Natural killer cell (primary cell): ENCODE measurements around the gene UQCRC1. TPM values are rescaled to one million over a fixed set of nuclear protein-coding genes. Genes with fewer than 3 reads are reported as not detected.

Experiments used
- ATAC-seq, 3 donors: fragments of 150-1000 bp in 2 of 3; fragments of 200-7000 bp in 1 of 3; cut with Tn5 transposase; 1 replicate in 1 of 3; 2 replicates in 2 of 3; pipeline ENCODE4 v1.10.0; 2021; ENCODE audit warnings: mild to moderate bottlenecking in 2 of 3, moderate library complexity in 2 of 3
- DNase-seq, 2 donors: peaks; one replicate each; pipeline versions ENCODE4 v3.0.0 to v3.0.0-alpha.2; 2013 to 2021; ENCODE audit warnings: mixed read lengths in 1 of 2
- H3K27ac ChIP-seq: one replicate; pipeline ENCODE4 v1.5.1; 2013; ENCODE audit warnings: mild to moderate bottlenecking, low read length
- H3K27me3 ChIP-seq: one replicate; pipeline ENCODE4 v1.6.1; 2013; ENCODE audit warnings: low read length; ENCODE audit not compliant: control insufficient read depth, insufficient read depth
- H3K36me3 ChIP-seq: one replicate; pipeline ENCODE4 v1.6.1; 2013; ENCODE audit warnings: low read length; ENCODE audit not compliant: control insufficient read depth, insufficient read depth
- H3K4me1 ChIP-seq: one replicate; pipeline ENCODE4 v1.6.1; 2013; ENCODE audit warnings: low read length; ENCODE audit not compliant: control insufficient read depth, insufficient read depth
- H3K4me3 ChIP-seq: one replicate; pipeline ENCODE4 v1.5.1; 2013; ENCODE audit warnings: low read length
- H3K9me3 ChIP-seq: one replicate; pipeline ENCODE4 v1.6.1; 2013; ENCODE audit warnings: low read length; ENCODE audit not compliant: control insufficient read depth, insufficient read depth
- H3K27ac Mint-ChIP-seq, 2 donors: one replicate each; pipeline ENCODE4 v1.8.0; 2022; ENCODE audit warnings: mild to moderate bottlenecking in 2 of 2, mixed read lengths in 2 of 2, moderate library complexity in 1 of 2
- H3K27me3 Mint-ChIP-seq, 2 donors: one replicate each; pipeline ENCODE4 v1.8.0; 2022; ENCODE audit warnings: low read depth in 2 of 2, mixed read lengths in 2 of 2
- H3K36me3 Mint-ChIP-seq: one replicate; pipeline ENCODE4 v1.8.0; 2022; ENCODE audit warnings: mixed read lengths
- H3K4me1 Mint-ChIP-seq, 2 donors: one replicate each; pipeline ENCODE4 v1.8.0; 2022; ENCODE audit warnings: mixed read lengths in 2 of 2
- H3K4me3 Mint-ChIP-seq: one replicate; pipeline ENCODE4 v1.8.0; 2022; ENCODE audit warnings: mild to moderate bottlenecking, moderate library complexity, mixed read lengths
- H3K9me3 Mint-ChIP-seq, 2 donors: one replicate each; pipeline ENCODE4 v1.8.0; 2022; ENCODE audit warnings: mixed read lengths in 2 of 2
- WGBS: methylation state at CpG from one replicate; pipeline ENCODE4 v1.1.7; 2013; ENCODE audit warnings: missing lambda C conversion rate; ENCODE audit not compliant: insufficient coverage; 5-methylcytosine and 5-hydroxymethylcytosine counted together
- intact Hi-C: fragments of 100-400 bp; cut with micrococcal nuclease; formaldehyde crosslinking; loops from one replicate; pipeline ENCODE4 v1.14.2; 2022
- total RNA-seq, 4 donors: library from RNA; stranded (reverse); fragments of 120-200 nt in 1 of 4; gene quantifications; one replicate each; pipeline versions ENCODE4 v1.2.3 to v1.2.4, GENCODE V29; 2013 to 2022
- TF ChIP-seq, protein P1 (sequence below): fragments of 200-600 bp; IDR thresholded peaks from one replicate; pipeline ENCODE4 v1.8.0; 2022; ENCODE audit warnings: antibody characterized with exemption

UQCRC1 gene
- total RNA-seq, 3 donors from 2014 or later (not counting 1 experiment from before 2014, with no cell fraction given) = 117 to 139 (median 124) TPM

DNA sequence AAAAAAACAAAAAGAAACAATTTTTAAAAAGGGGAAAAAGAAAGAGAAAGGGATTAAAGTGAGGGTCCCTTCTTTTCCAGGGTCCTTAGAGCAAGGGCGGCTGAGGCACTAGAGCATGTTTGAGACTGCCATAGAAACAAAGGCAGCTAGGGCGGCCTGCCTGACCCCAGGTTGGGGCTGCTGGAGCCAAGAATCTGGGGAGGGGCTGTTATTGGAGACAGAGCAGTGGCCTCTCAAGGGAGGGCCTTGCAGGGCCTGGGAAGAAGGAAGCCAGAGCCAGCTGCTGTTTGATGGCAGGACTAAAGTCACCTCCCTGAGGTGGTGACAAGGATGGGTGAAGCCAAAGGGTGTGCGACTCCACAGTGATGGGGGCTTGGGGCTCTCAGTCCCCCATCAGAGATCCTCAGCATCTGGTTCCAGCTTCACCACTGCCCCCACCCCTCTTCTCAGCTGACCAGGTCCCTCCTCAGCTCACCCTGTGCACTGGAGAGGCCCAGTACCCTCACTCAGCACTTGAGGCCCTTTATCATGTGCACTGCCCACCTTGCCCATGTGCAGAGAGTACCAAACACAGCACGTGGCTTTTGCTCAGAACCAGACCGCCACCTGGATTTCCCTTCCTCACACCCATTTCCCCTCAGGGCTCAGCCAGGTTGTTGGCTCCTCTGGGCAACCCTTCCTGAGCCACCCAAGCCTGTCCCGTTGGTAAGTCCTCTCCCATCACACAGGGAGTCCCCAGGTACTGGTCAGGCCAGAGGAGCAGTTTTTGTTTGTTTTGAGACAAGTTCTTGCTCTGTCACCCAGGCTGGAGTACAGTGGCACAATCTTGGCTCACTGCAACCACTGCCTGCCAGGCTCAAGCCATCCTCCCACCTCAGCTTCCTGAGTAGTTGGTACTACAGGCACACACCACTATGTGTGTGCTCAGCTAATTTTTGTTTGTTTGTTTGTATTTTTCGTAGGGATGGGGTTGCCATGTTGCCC, 10.4 kb upstream of the UQCRC1 start:
- intact Hi-C loops = no loop called here
- Mint-ChIP-seq H3K9me3 (no peaks in the 10 kb centered on the region), H3K27ac (no peak overlapping the region), H3K27me3 (no peaks in the 10 kb centered on the region), H3K36me3 (no peaks in the 10 kb centered on the region), H3K4me3 (no peak overlapping the region), H3K4me1 (no peaks in the 10 kb centered on the region)
- 82% methylated on average over 7 of the region's 7 CpGs for WGBS
- no peak overlapping the region for H3K27ac ChIP-seq
- no peaks in the 10 kb centered on the region for H3K27me3 ChIP-seq
- no peaks in the 10 kb centered on the region for H3K36me3 ChIP-seq
- H3K4me3 ChIP-seq = no peak overlapping the region
- no peak for DNase-seq
- H3K9me3 ChIP-seq = peaks cover 14% of the 10 kb centered on the region
- no peaks in the 10 kb centered on the region for H3K4me1 ChIP-seq
- ATAC-seq = no peak
- TF ChIP-seq, protein P1, sequence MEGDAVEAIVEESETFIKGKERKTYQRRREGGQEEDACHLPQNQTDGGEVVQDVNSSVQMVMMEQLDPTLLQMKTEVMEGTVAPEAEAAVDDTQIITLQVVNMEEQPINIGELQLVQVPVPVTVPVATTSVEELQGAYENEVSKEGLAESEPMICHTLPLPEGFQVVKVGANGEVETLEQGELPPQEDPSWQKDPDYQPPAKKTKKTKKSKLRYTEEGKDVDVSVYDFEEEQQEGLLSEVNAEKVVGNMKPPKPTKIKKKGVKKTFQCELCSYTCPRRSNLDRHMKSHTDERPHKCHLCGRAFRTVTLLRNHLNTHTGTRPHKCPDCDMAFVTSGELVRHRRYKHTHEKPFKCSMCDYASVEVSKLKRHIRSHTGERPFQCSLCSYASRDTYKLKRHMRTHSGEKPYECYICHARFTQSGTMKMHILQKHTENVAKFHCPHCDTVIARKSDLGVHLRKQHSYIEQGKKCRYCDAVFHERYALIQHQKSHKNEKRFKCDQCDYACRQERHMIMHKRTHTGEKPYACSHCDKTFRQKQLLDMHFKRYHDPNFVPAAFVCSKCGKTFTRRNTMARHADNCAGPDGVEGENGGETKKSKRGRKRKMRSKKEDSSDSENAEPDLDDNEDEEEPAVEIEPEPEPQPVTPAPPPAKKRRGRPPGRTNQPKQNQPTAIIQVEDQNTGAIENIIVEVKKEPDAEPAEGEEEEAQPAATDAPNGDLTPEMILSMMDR = no peak

DNA sequence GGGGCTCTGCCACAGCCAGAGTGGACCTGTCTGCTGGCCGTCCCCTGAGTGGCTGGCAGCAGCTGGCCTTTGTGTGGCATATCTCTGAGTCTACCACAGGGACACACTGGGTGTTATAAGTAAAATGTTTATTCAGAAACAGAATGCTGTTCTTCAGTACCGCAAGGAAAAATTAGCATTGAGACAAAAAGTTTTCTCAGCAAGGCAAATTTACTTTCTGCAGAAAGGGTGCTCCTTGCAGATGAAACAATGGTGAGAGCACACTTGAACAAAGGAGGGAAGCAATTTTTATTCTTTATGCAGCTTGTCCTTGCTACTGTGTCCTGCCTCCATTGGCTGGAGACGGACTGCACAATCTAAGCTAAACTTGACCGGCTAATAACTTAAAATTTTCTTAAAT, 8.1 kb upstream of the UQCRC1 start:
- Mint-ChIP-seq H3K4me3 (no peak overlapping the region), H3K27ac (no peak overlapping the region), H3K9me3 (no peaks in the 10 kb centered on the region), H3K4me1 (no peaks in the 10 kb centered on the region), H3K27me3 (no peaks in the 10 kb centered on the region), H3K36me3 (no peaks in the 10 kb centered on the region)
- Histone ChIP-seq H3K4me1 (no peaks in the 10 kb centered on the region), H3K4me3 (no peak overlapping the region), H3K27me3 (no peaks in the 10 kb centered on the region), H3K9me3 (peaks cover 14% of the 10 kb centered on the region), H3K36me3 (no peaks in the 10 kb centered on the region), H3K27ac (no peak overlapping the region)
- intact Hi-C loops = no loop called here
- 97% methylated on average over 4 of the region's 4 CpGs for WGBS
- TF ChIP-seq, protein P1 = no peak
- DNase-seq (no peak), ATAC-seq (no peak)

DNA sequence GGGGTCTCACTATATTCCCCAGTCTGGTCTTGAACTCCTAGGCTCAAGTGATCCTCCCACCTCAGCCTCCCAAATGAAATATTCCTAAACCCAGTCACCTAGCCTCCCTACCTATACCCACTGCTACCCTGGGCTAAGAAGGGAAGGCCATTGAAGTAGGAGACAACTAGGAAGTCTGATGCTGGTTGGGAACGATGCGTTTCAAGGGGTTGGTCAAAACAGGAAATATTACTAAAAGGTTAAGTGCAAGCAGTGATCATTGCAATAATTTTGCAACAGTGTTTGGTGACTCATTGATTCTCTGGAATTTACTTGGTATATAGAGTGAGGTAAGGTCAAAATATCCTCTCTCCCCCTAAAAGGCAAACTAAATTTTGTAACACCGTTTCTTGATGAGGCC, 4.6 kb upstream of the UQCRC1 start:
- no peak overlapping the region for H3K27ac ChIP-seq
- H3K9me3 ChIP-seq = peaks cover 14% of the 10 kb centered on the region
- intact Hi-C loops = no loop called here
- TF ChIP-seq, protein P1 = no peak
- Mint-ChIP-seq H3K4me1 (peaks cover 6% of the 10 kb centered on the region in 2 donors), H3K4me3 (no peak overlapping the region), H3K36me3 (no peaks in the 10 kb centered on the region), H3K9me3 (no peaks in the 10 kb centered on the region), H3K27me3 (no peaks in the 10 kb centered on the region), H3K27ac (no peak overlapping the region)
- no peaks in the 10 kb centered on the region for H3K36me3 ChIP-seq
- H3K27me3 ChIP-seq = no peaks in the 10 kb centered on the region
- DNase-seq = no peak
- H3K4me3 ChIP-seq = no peak overlapping the region
- peaks cover 7% of the 10 kb centered on the region for H3K4me1 ChIP-seq
- no peak for ATAC-seq
- WGBS = 43% methylated on average over 2 of the region's 3 CpGs
